Panc1 (cell line): Measurements from ENCODE around the gene GRK1. TPM values are rescaled to one million over a fixed set of nuclear protein-coding genes. Genes with fewer than 3 reads are reported as not detected.

Source experiments
- ATAC-seq: fragments of 200-7000 bp; cut with Tn5 transposase; 2 replicates; pipeline ENCODE4 v1.9.1; 2020; ENCODE audit warnings: mild to moderate bottlenecking, moderate library complexity
- BruUV-seq: library from RNA; stranded (reverse); fragments of 400-500 nt; replicated peaks from 2 replicates; lab custom pipeline; 2021; lab: Mats Ljungman, UMichigan
- CTCF ChIA-PET: fragments of 300-600 bp; sonication (Branson Sonifier 250); formaldehyde crosslinking; loops from one replicate; lab custom pipeline; 2022; ENCODE audit warnings: antibody characterized with exemption; lab: Charles Lee
- POLR2A ChIA-PET: fragments of 300-600 bp; sonication (Branson Sonifier 250); formaldehyde crosslinking; loops from one replicate; lab custom pipeline; 2022; ENCODE audit warnings: antibody characterized with exemption; lab: Charles Lee
- DNase-seq: peaks from one replicate; pipeline ENCODE4 v3.0.0-alpha.2; 2010; ENCODE audit warnings: low read depth, low spot score
- H3K27ac ChIP-seq: 2 replicates; pipeline ENCODE4 v1.5.1; 2011; ENCODE audit warnings: mild to moderate bottlenecking, low read length, inconsistent platforms
- H3K27me3 ChIP-seq: fragments of 200-500 bp; sonication (Bioruptor generic); 2 replicates; pipeline ENCODE4 v1.6.0; 2014; ENCODE audit warnings: low read length, inconsistent platforms; ENCODE audit not compliant: control insufficient read depth, insufficient read depth
- H3K36me3 ChIP-seq: fragments of 200-500 bp; sonication (Bioruptor generic); 2 replicates; pipeline ENCODE4 v1.5.1; 2014; ENCODE audit warnings: inconsistent platforms, mild to moderate bottlenecking, low read length, moderate library complexity; ENCODE audit not compliant: control insufficient read depth, insufficient read depth
- H3K4me1 ChIP-seq: 2 replicates; pipeline ENCODE4 v1.5.1; 2011; ENCODE audit warnings: inconsistent platforms, mild to moderate bottlenecking, low read length, moderate library complexity; ENCODE audit not compliant: control insufficient read depth, insufficient read depth
- H3K4me3 ChIP-seq, 2 experiments: 2 replicates each; pipeline ENCODE4 v1.5.1; 2011 to 2012; ENCODE audit warnings: low read depth in 2 of 2, low read length in 2 of 2, mild to moderate bottlenecking in 2 of 2, inconsistent platforms in 1 of 2, moderate library complexity in 1 of 2
- H3K9me3 ChIP-seq: fragments of 200-500 bp; sonication (Bioruptor generic); 2 replicates; pipeline ENCODE4 v1.5.1; 2014; ENCODE audit warnings: low read depth, mild to moderate bottlenecking, inconsistent platforms, low read length, moderate library complexity; ENCODE audit not compliant: control insufficient read depth, insufficient read depth
- POLR2AphosphoS5 ChIP-seq: IDR thresholded peaks from 2 replicates; pipeline ENCODE4 v1.6.1; 2012; ENCODE audit warnings: mild to moderate bottlenecking, low read depth, low read length, moderate library complexity
- SIN3A ChIP-seq: IDR thresholded peaks from 2 replicates; pipeline ENCODE4 v1.6.1; 2012; ENCODE audit warnings: low read depth, mild to moderate bottlenecking, low read length, moderate library complexity, borderline replicate concordance; ENCODE audit not compliant: insufficient read depth
- TCF7L2 ChIP-seq: IDR thresholded peaks from 2 replicates; pipeline ENCODE4 v1.6.1; 2011; ENCODE audit warnings: mild to moderate bottlenecking, low read depth, low read length, inconsistent platforms
- in situ Hi-C: cut with HindIII; loops from 2 replicates; pipeline ENCODE4 v1.10.0; 2016; ENCODE audit warnings: low sequenced_read_pairs, low pct_unique_long_range_greater_than_20kb
- intact Hi-C: fragments of 100-400 bp; cut with micrococcal nuclease; formaldehyde crosslinking; loops from one replicate; pipeline ENCODE4 v1.10.0; 2022; ENCODE audit not compliant: unreplicated experiment
- total RNA-seq: library from RNA; stranded (reverse); gene quantifications from one replicate; pipeline ENCODE4 v1.2.1, GENCODE V29; 2021; ENCODE audit not compliant: unreplicated experiment
- TF ChIP-seq, protein P1 (sequence below): fragments of 450-650 bp; IDR thresholded peaks from 2 replicates; pipeline ENCODE4 v1.5.1; 2017; ENCODE audit warnings: mild to moderate bottlenecking
- TF ChIP-seq, protein P2 (sequence below), 2 experiments: IDR thresholded peaks; 2 replicates each; pipeline ENCODE4 v1.6.1; 2011 to 2012; ENCODE audit warnings: low read depth in 2 of 2, control low read depth in 1 of 2, low read length in 1 of 2, mild to moderate bottlenecking in 1 of 2, moderate library complexity in 1 of 2; ENCODE audit not compliant: insufficient read depth in 1 of 2

The GRK1 gene
- total RNA-seq, 1 experiment from 2014 or later, result 1.8 TPM

DNA sequence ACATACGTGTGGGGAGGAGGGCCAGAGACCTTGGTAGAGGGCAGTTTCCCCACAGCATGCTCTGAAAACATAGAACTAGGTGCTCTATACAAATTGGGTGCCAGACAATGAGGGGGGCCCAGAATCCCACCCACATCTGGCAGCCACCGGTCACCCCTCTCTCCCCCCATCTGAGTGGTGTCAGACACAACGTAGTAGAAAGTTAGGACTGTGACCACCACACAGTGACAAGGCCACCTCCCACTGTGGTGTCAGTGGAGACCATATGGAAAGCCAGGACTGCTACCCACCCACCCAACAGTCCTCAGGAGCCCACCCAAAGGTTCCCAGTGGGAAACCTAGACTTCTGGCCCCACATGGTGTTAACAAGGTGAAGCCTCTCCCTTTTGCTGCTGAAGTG lies 7.0 kb upstream of the GRK1 start:
- ChIA-PET POLR2A (no interaction called here), CTCF (no interaction called here)
- Histone ChIP-seq H3K27me3 (no peaks in the 10 kb centered on the region), H3K36me3 (no peaks in the 10 kb centered on the region), H3K27ac (no peak overlapping the region), H3K4me3 (no peak overlapping the region), H3K9me3 (no peaks in the 10 kb centered on the region), H3K4me1 (no peaks in the 10 kb centered on the region)
- TF ChIP-seq, protein P1, sequence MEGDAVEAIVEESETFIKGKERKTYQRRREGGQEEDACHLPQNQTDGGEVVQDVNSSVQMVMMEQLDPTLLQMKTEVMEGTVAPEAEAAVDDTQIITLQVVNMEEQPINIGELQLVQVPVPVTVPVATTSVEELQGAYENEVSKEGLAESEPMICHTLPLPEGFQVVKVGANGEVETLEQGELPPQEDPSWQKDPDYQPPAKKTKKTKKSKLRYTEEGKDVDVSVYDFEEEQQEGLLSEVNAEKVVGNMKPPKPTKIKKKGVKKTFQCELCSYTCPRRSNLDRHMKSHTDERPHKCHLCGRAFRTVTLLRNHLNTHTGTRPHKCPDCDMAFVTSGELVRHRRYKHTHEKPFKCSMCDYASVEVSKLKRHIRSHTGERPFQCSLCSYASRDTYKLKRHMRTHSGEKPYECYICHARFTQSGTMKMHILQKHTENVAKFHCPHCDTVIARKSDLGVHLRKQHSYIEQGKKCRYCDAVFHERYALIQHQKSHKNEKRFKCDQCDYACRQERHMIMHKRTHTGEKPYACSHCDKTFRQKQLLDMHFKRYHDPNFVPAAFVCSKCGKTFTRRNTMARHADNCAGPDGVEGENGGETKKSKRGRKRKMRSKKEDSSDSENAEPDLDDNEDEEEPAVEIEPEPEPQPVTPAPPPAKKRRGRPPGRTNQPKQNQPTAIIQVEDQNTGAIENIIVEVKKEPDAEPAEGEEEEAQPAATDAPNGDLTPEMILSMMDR, result no peak
- no peak for TF ChIP-seq SIN3A
- TF ChIP-seq TCF7L2, result no peak
- TF ChIP-seq, protein P2, sequence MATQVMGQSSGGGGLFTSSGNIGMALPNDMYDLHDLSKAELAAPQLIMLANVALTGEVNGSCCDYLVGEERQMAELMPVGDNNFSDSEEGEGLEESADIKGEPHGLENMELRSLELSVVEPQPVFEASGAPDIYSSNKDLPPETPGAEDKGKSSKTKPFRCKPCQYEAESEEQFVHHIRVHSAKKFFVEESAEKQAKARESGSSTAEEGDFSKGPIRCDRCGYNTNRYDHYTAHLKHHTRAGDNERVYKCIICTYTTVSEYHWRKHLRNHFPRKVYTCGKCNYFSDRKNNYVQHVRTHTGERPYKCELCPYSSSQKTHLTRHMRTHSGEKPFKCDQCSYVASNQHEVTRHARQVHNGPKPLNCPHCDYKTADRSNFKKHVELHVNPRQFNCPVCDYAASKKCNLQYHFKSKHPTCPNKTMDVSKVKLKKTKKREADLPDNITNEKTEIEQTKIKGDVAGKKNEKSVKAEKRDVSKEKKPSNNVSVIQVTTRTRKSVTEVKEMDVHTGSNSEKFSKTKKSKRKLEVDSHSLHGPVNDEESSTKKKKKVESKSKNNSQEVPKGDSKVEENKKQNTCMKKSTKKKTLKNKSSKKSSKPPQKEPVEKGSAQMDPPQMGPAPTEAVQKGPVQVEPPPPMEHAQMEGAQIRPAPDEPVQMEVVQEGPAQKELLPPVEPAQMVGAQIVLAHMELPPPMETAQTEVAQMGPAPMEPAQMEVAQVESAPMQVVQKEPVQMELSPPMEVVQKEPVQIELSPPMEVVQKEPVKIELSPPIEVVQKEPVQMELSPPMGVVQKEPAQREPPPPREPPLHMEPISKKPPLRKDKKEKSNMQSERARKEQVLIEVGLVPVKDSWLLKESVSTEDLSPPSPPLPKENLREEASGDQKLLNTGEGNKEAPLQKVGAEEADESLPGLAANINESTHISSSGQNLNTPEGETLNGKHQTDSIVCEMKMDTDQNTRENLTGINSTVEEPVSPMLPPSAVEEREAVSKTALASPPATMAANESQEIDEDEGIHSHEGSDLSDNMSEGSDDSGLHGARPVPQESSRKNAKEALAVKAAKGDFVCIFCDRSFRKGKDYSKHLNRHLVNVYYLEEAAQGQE (IDR thresholded peaks at IDR 0.05; ENCODE audit: insufficient read depth in 1 of 2, low read depth in 2 of 2, low read length in 1 of 2), result no peak
- TF ChIP-seq POLR2AphosphoS5, result no peak
- in situ Hi-C loops (no loop called here), intact Hi-C loops (no loop called here)
- no peak for ATAC-seq
- BruUV-seq, result no TSS peak
- no peak for DNase-seq

DNA sequence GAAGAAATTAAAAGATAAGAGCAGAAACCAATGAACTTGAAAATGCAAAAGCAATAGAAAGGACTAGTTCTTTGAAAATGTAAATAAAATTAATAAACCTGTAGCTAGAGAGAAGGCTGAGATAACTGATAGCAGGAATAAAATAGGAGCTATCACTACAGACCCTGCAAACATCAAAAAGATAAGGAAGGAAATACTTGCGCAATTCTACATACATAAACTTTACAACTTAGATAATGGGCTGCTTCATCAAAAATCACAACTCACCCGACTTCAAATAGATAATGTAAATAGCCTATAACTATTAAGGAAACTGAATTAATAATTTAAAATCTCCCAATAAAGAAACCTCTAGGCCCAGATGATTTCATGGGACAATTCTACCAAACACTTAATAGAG lies 5.5 kb upstream of the GRK1 start:
- no peak for TF ChIP-seq POLR2AphosphoS5
- TF ChIP-seq TCF7L2, result no peak
- TF ChIP-seq SIN3A, result no peak
- TF ChIP-seq, protein P1, result no peak
- TF ChIP-seq, protein P2 (IDR thresholded peaks at IDR 0.05; ENCODE audit: insufficient read depth in 1 of 2, low read depth in 2 of 2, low read length in 1 of 2), result no peak
- ATAC-seq (no peak), DNase-seq (no peak)
- ChIA-PET CTCF (no interaction called here), POLR2A (no interaction called here)
- no peaks in the 10 kb centered on the region for H3K27me3 ChIP-seq
- BruUV-seq, result no TSS peak
- H3K4me1 ChIP-seq, result no peaks in the 10 kb centered on the region
- intact Hi-C loops, result no loop called here
- in situ Hi-C loops, result no loop called here
- H3K36me3 ChIP-seq, result no peaks in the 10 kb centered on the region
- H3K27ac ChIP-seq, result no peak overlapping the region
- H3K4me3 ChIP-seq, result no peak overlapping the region
- no peaks in the 10 kb centered on the region for H3K9me3 ChIP-seq
